Cardiac fibroblast (primary cell): ENCODE measurements around the gene RAB3B.

Experiments
- DNase-seq, 2 donors: peaks; one replicate each; pipeline versions ENCODE4 v3.0.0 to v3.0.0-alpha.2; 2010; ENCODE audit warnings: low read depth in 2 of 2
- H3K4me3 ChIP-seq, 2 donors: replicated peaks in 1 of 2; 1 replicate in 1 of 2; 2 replicates in 1 of 2; pipeline ENCODE4 v1.5.1; 2011; ENCODE audit warnings: low read depth in 2 of 2, low read length in 2 of 2, mild to moderate bottlenecking in 2 of 2, moderate library complexity in 1 of 2
- CTCF ChIP-seq: IDR thresholded peaks from one replicate; pipeline ENCODE4 v1.5.1; 2011; ENCODE audit warnings: low read depth, mild to moderate bottlenecking, low read length, inconsistent platforms

Gene RAB3B

GRCh38 chr1:52003877-52004276 is 13.4 kb upstream of the RAB3B start:
- DNase-seq, result no peak
- TF ChIP-seq CTCF, result no peak
- no peak overlapping the region for H3K4me3 ChIP-seq

GRCh38 chr1:52002038-52002917 is 11.8 kb upstream of the RAB3B start:
- peak; percentile 94 to 96 for DNase-seq
- TF ChIP-seq CTCF, result peak; percentile 88
- no peak overlapping the region for H3K4me3 ChIP-seq

GRCh38 chr1:51998701-51999100 is 8.2 kb upstream of the RAB3B start:
- TF ChIP-seq CTCF, result no peak
- no peak overlapping the region for H3K4me3 ChIP-seq
- DNase-seq, result no peak

GRCh38 chr1:51997974-51998382 is 7.5 kb upstream of the RAB3B start:
- DNase-seq, result no peak
- H3K4me3 ChIP-seq, result no peak overlapping the region
- no peak for TF ChIP-seq CTCF

GRCh38 chr1:51989582-51990477 is 670 bp downstream of the RAB3B start:
- DNase-seq, result no peak
- H3K4me3 ChIP-seq, result peak overlapping the region; percentile 48 to 60
- TF ChIP-seq CTCF, result no peak

- DNase-seq, result no peak
- TF ChIP-seq CTCF, result no peak
- H3K4me3 ChIP-seq, result no peak overlapping the region
Observed at GRCh38 chr1:51988254-51988653, 2.2 kb downstream of the RAB3B start.
